CD4-positive, alpha-beta T cell treated with Interleukin-12 subunit alpha and Interleukin-12 subunit beta, for 1 hour (primary cell): ENCODE data around the gene LY9.
"Not testable (repeated sequence)": the region's sequence is repeated elsewhere in the genome, so short reads cannot be mapped to it uniquely, and the experiment has no call there.

ENCODE experiments used
- DNase-seq: peaks from one replicate; pipeline ENCODE4 v3.0.0-alpha.2; 2020

Gene LY9

DNA sequence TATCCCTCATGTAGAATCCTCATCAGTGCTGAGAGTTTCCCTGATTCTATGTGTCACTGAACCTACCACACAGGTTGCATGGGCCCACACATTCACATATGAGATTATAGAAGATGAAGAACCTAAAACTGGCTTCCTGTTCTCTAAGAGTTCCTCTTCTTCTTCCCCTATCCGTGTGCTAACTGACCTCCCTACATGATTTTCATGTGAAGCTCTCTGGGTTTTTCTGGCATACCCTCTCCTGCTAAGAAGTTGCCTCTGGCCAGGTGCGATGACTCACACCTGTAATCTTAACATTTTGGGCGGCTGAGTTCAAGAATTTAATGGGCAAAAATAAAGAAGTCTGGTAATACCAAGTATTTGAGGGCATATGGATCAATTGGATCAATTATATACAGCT lies 72.2 kb downstream of the LY9 start:
- no peak for DNase-seq

- no peak for DNase-seq
Measured at GRCh38 chr1:160874935-160875334, 79.0 kb downstream of the LY9 start.

- DNase-seq = not testable (repeated sequence)
Measured at GRCh38 chr1:160875591-160875990, 79.6 kb downstream of the LY9 start.

DNA sequence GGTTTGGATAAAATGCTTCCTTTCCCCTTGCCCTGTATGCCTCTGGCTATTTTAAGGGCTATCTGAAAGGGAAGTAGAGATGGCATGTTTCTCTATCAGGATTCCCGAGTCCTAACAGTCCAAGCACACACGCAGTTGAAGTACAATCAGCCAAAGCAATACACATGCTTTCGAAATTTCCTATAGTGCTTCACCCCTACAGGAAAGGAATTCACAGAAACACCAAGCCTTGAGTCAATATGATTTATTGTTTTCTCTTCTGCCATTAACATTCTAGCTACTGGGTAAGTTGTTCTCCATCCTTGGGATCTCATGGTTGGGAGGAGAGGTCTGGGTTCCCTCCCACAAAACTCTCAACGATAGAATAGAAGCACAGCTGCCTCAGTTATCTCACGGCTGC lies 80.3 kb downstream of the LY9 start:
- no peak for DNase-seq

DNA sequence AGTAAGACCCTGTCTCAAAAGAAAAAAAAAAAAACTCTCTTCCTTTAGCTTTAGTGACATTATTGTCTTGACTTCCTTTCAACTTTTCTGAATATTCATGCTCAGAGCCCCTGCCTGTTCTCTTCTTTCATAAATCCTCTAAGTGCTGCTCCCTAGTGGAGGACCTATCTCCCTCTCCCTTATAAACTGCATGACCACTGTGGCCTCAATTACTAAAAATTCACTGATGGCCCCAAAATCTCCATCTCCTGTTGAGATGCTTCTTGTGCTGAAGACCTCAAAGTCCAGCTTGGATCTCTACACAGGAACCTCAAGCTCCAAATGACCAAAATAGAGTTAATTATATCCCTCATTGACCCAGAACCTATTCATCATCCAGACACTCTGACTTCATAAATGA lies 81.2 kb downstream of the LY9 start:
- DNase-seq = peak; percentile 61
